ENCODE results near the gene UBE2D1.
"Not testable (repeated sequence)": the region's sequence is repeated elsewhere in the genome, so short reads cannot be mapped to it uniquely, and the experiment has no call there.

Gene UBE2D1

DNA sequence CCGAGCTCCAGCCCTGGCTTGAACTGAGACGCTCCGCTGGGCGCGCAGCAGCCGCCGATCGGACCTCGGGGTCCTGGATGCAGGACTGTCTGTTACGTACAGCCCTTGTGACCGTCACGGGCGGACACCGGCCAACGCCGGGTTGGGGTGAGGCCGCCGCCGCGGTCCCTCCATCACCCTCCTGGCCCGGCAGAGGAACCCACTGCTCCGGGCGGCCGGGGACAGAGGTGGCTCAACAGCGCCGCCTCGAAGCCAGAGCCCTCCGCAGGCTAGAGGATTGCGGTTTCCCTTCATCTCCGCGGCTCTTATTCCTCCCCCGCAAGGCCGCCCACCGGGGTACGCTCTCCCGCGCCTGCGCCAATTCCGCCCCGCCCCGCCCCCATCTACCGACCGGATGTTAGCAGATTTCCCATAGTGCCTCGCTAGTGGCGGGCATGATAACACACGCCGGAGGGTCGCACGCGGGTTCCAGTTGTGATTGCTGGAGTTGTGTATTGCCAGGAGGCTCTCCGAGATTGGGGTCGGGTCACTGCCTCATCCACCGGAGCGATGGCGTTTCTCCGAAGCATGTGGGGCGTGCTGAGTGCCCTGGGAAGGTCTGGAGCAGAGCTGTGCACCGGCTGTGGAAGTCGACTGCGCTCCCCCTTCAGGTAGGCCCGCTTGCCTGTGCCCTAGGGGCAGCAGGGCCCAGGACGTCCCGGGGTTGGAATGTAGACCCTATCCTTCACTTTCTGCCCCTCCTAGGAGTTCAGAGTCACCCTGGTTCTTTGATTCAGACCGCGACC lies 50.4 kb downstream of the UBE2D1 start, which contains the start of gene TFAM:
Gene TFAM, plus strand, starts transcription at position 412 of the 785 bp plus-strand sequence. Its CDS starts 138 bp downstream, at position 550.
- peak; percentile 95 for DNase-seq

- DNase-seq: peak; percentile 5
Observed at GRCh38 chr10:58385784-58386112, 50.9 kb downstream of the UBE2D1 start.

DNA sequence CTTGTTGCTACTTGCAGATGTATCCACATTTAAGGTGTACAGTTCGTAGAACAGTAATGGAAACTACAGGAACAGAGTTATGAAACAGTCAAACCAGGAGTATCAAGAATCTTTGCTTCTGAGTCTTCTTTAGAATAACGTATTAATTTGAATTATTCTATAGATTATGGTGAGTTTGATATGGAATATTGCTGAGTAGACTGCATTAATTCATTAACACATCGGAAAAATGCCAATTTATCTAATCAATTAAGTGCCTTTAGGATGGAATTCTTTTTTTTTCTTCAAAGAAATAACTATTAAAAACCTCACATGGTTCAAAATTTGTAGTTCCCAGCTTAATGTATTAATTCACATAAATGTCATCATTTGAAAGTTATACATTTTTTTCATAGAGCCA lies 54.2 kb downstream of the UBE2D1 start:
- no peak for DNase-seq

DNA sequence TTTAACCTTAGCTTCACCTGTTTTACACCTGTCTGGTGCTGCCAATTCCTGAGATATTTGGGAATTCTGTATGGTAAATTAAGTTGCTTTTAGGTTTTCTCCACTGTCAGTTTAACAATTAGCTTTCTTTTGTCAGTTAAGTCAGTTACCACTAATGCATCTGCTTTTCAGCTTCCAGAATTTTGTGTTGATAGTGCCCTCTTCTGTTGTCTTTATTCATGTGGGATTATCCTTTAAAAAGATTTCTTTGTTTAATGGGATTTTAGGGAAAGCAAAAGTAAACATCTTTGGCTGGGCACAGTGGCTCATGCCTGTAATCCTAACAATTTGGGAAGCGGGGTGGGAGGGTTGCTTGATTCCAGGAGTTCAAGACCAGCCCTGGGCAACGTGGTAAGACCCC lies 58.5 kb downstream of the UBE2D1 start:
- no peak for DNase-seq

DNA sequence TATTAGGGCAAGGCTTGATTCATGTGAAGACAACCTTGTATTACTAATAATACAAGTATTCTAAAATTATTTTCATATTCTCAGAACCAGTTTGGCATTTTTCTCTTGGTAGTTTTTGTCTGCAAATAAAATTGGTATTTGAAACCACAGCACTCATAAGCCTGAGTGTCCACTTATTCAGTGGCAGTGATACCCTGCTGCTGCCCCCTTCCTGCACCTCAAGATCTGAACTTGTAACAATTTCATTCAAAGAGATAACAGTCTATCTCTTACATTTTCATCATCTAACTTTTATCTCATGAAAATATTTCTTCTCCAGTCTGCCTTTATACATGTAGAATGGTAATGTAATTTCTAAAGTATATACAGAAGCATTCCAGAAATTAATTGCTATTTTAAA lies 59.7 kb downstream of the UBE2D1 start:
- DNase-seq: no peak

DNA sequence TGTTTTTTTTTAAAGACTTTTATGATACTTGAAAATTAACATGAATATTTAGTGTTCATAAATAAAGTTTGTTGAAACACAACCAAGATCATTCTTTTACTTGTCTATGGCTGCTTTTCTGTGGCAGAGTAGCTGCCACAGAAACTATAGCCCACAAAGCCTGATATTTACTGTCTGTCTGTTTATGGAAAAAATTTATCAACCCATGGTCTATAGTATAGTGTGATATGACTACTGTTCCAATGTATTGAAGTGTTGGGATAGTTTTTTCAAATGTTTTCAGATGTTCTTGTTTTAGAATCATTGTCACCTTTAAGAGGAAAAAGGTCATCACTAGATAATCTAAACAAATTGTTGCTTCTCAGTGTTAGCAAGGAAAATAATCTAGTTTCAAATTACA lies 61.3 kb downstream of the UBE2D1 start:
- no peak for DNase-seq

- DNase-seq: no peak
Observed at GRCh38 chr10:58397830-58398229, 63.0 kb downstream of the UBE2D1 start.

DNA sequence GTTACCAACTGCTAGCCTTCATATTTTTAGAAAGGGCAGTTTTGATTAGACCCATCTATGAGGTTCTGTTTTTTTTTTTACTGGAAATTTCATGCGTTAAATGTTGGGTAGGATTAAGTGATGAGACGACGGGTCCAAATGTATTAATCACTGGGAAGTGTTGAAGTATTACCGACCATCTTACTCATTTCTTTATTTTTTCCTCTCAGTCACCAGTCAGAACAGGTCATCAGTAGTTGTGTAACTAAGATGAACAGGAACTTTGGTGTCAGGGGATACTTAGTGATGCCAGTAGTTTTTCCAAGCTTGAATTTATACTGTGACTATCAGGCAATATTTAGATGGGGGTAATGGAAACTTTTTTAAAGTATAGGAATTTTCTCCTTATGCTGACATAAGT lies 64.6 kb downstream of the UBE2D1 start:
- no peak for DNase-seq

DNA sequence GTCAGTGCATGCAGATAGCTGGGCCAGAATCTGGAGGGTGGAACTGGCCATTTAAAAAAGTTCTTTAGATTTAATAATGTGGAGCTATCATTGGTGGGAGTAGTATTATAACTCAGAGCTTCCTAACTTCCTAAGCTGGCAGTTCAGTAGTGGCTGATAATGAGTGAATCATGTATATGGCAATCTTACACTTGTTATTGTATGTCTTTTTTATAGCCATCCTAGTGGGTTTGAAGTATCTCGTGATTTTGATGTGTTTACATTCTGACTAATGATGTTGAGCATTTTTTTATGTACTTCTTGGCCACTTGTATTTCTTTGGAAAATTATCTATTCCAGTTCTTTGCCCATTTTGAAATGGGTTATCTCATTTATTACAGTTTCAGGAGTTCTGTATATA lies 65.8 kb downstream of the UBE2D1 start:
- DNase-seq: no peak

GRCh38 chr10:58404001-58404400 lies 69.2 kb downstream of the UBE2D1 start:
- no peak for DNase-seq

GRCh38 chr10:58409956-58410610 lies 75.3 kb downstream of the UBE2D1 start:
- no peak for DNase-seq

GRCh38 chr10:58412502-58412961 lies 77.7 kb downstream of the UBE2D1 start:
- DNase-seq: no peak

- no peak for DNase-seq
Observed at GRCh38 chr10:58414270-58415041, 79.7 kb downstream of the UBE2D1 start.

GRCh38 chr10:58415757-58416156 lies 81.0 kb downstream of the UBE2D1 start:
- DNase-seq: no peak

DNA sequence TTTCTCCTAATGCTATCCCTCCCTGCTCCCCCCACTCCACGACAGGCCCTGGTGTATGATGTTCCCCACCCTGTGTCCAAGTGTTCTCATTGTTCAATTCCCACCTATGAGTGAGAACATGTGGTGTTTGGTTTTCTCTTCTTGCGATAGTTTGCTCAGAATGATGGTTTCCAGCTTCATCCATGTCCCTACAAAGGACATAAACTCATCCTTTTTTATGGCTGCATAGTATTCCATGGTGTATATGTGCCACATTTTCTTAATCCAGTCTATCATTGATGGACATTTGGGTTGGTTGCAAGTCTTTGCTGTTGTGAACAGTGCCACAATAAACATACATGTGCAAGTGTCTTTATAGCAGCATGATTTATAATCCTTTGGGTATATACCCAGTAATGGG lies 83.1 kb downstream of the UBE2D1 start:
- not testable (repeated sequence) for DNase-seq

Data from CD4-positive, alpha-beta T cell treated with Interleukin-17A for 1 hour (primary cell).